Body of pancreas (tissue), 4 donors: Measurements from ENCODE around the gene DLL4. TPM values are rescaled to one million over a fixed set of nuclear protein-coding genes. Genes with fewer than 3 reads are reported as not detected.

ENCODE experiments used
- ATAC-seq: fragments of 150-250 bp; one replicate; pipeline ENCODE4 v1.9.1; 2016
- DNase-seq, 4 donors: peaks; one replicate each; pipeline ENCODE4 v3.0.0-alpha.2; 2019
- H3K27ac ChIP-seq, 4 donors: fragments of 200-600 bp; sonication (generic); 1 replicate in 3 of 4; 2 replicates in 1 of 4; pipeline versions ENCODE4 v1.5.1 to v1.6.1; 2016 to 2019; ENCODE audit warnings: mild to moderate bottlenecking in 1 of 4, mixed read lengths in 1 of 4, moderate library complexity in 1 of 4
- H3K27me3 ChIP-seq, 2 donors: fragments of 200-600 bp; sonication (generic); one replicate each; pipeline ENCODE4 v1.6.0; 2016; ENCODE audit warnings: mild to moderate bottlenecking in 1 of 2
- H3K36me3 ChIP-seq, 2 donors: fragments of 200-600 bp; sonication (generic); replicated peaks in 1 of 2; 2 replicates each; pipeline ENCODE4 v1.5.1; 2016; ENCODE audit warnings: low read depth in 2 of 2; ENCODE audit not compliant: insufficient read depth in 1 of 2
- H3K4me1 ChIP-seq: fragments of 200-600 bp; sonication (generic); one replicate; pipeline ENCODE4 v1.6.0; 2016
- H3K4me3 ChIP-seq, 2 donors: fragments of 200-600 bp; sonication (generic); 1 replicate in 1 of 2; 2 replicates in 1 of 2; pipeline ENCODE4 v1.5.1; 2016 to 2019
- H3K9me3 ChIP-seq, 3 donors: fragments of 200-600 bp; sonication (generic); 1 replicate in 2 of 3; 2 replicates in 1 of 3; pipeline ENCODE4 v1.5.1; 2016
- POLR2A ChIP-seq, 3 donors: fragments of 450-650 bp; IDR thresholded peaks; one replicate each; pipeline ENCODE4 v1.6.1; 2016; ENCODE audit warnings: antibody characterized with exemption in 3 of 3, mild to moderate bottlenecking in 2 of 3
- WGBS, 2 donors: methylation state at CpG; one replicate each; pipeline ENCODE4 v1.1.5; 2017; 5-methylcytosine and 5-hydroxymethylcytosine counted together
- intact Hi-C: fragments of 100-400 bp; cut with DNase I; formaldehyde crosslinking; loops from one replicate; pipeline ENCODE4 v1.15.1; 2023
- total RNA-seq, 2 donors: library from RNA; depleted of rRNA; stranded (reverse); fragments of >200 nt; gene quantifications; one replicate each; pipeline ENCODE4 v1.1.0, GENCODE V29; 2016
- TF ChIP-seq, protein P1 (sequence below), 7 experiments: fragments of 450-650 bp in 4 of 7; fragments of 200-600 bp in 3 of 7; sonication (generic) in 3 of 7; IDR thresholded peaks; one replicate each; pipeline ENCODE4 v1.5.1; 2016 to 2019; ENCODE audit warnings: antibody characterized with exemption in 7 of 7

DLL4 gene
- total RNA-seq, 2 donors from 2014 or later, result 0.33 to 3.6 TPM

DNA sequence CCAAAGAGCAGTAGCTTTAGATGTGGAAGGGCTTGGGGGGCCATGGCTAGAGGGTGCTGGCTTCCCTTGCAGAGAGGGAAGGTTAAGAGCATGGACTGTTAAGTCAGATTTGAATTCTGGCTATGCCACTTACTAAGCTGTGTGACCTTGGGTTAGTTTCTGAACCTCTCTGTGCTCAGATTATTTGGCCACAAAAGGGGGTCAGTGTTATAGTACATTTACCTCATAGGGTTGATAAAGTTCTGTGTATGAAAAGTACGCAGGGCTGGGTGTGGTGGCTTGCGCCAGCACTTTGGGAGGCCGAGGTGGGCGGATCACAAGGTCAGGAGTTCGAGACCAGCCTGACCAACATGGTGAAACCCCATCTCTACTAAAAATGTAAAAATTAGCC lies 28.1 kb upstream of the DLL4 start:
- peaks cover 25% of the 10 kb centered on the region for H3K4me1 ChIP-seq
- ATAC-seq, result no peak
- peaks cover 5 to 24% of the 10 kb centered on the region in 2 donors for H3K36me3 ChIP-seq

DNA sequence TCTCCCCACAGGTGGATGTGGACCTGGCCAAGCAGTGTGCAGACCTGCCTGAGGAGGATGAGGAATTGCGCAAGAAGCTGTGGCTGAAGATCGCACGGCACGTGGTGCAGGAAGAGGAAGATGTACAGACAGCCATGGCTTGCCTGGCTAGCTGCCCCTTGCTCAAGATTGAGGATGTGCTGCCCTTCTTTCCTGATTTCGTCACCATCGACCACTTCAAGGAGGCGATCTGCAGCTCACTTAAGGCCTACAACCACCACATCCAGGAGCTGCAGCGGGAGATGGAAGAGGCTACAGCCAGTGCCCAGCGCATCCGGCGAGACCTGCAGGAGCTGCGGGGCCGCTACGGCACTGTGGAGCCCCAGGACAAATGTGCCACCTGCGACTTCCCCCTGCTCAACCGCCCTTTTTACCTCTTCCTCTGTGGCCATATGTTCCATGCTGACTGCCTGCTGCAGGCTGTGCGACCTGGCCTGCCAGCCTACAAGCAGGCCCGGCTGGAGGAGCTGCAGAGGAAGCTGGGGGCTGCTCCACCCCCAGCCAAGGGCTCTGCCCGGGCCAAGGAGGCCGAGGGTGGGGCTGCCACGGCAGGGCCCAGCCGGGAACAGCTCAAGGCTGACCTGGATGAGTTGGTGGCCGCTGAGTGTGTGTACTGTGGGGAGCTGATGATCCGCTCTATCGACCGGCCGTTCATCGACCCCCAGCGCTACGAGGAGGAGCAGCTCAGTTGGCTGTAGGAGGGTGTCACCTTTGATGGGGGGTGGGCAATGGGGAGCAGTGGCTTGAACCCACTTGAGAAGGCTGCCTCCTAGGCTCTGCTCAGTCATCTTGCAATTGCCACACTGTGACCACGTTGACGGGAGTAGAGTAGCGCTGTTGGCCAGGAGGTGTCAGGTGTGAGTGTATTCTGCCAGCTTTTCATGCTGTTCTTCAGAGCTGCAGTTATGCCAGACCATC lies 26.3 kb upstream of the DLL4 start:
- H3K27me3 ChIP-seq, result no peaks in the 10 kb centered on the region
- intact Hi-C loops, result loop anchor here (5.0 kb wide), 2 partner anchors 119 to 284 kb away; no protein-coding TSS in a partner anchor
- H3K4me3 ChIP-seq, result no peak overlapping the region
- WGBS, 2 donors, result 73 to 77% methylated on average over 7 to 33 of the region's 33 CpGs
- ATAC-seq, result no peak
- H3K27ac ChIP-seq, result peak overlapping the region in 1 of 4 donors; percentile 6
- DNase-seq, result peak in 1 of 4 donors; percentile 74
- TF ChIP-seq, protein P1, sequence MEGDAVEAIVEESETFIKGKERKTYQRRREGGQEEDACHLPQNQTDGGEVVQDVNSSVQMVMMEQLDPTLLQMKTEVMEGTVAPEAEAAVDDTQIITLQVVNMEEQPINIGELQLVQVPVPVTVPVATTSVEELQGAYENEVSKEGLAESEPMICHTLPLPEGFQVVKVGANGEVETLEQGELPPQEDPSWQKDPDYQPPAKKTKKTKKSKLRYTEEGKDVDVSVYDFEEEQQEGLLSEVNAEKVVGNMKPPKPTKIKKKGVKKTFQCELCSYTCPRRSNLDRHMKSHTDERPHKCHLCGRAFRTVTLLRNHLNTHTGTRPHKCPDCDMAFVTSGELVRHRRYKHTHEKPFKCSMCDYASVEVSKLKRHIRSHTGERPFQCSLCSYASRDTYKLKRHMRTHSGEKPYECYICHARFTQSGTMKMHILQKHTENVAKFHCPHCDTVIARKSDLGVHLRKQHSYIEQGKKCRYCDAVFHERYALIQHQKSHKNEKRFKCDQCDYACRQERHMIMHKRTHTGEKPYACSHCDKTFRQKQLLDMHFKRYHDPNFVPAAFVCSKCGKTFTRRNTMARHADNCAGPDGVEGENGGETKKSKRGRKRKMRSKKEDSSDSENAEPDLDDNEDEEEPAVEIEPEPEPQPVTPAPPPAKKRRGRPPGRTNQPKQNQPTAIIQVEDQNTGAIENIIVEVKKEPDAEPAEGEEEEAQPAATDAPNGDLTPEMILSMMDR (IDR thresholded peaks at IDR 0.05), result no peak
- TF ChIP-seq POLR2A (IDR thresholded peaks at IDR 0.05), result no peak
- H3K9me3 ChIP-seq, result no peaks in the 10 kb centered on the region
- H3K36me3 ChIP-seq, result peaks cover 5 to 24% of the 10 kb centered on the region in 2 donors
- H3K4me1 ChIP-seq, result peaks cover 33% of the 10 kb centered on the region

More for the DNA sequence above, 28.1 kb upstream of the DLL4 start:
- Histone ChIP-seq H3K4me3 (no peak overlapping the region), H3K9me3 (no peaks in the 10 kb centered on the region), H3K27me3 (no peaks in the 10 kb centered on the region), H3K27ac (no peak overlapping the region)
- 68 to 74% methylated on average over 5 of the region's 5 CpGs for WGBS, 2 donors
- intact Hi-C loops, result loop anchor here (5.0 kb wide), 2 partner anchors 121 to 286 kb away; no protein-coding TSS in a partner anchor
- TF ChIP-seq, protein P1 (IDR thresholded peaks at IDR 0.05), result no peak
- no peak for TF ChIP-seq POLR2A (IDR thresholded peaks at IDR 0.05)
- no peak for DNase-seq

DNA sequence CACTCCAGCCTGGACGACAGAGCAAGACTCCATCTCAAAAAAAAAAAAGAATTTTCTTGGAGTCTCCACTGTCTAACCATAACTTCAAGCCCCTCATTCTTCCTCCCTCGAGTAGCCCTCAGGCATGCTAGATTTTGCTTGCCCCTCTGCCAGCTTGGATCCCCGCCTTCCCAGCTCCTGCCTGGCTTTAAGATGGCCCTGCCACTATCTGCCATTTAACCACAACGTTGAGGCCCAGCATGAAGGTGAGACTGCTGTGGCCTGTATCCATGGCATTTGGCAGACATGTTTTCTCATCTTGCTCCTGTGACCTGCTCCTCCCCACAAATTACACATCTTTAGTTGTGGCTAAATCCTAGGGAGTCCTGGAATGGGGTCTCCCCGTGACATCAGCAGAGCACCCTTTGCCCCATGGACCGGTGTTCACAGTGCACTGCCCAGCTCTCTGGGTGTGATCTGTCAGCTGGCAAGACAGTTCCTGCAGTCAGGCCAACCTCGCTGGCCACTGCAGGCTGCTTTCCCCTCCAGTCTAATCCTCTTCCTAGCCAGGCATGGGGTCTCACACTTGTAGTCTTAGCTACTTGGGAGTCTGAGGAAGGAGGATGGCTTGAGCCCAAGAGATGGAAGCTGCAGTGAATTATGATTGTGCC lies 24.5 kb upstream of the DLL4 start:
- WGBS, 2 donors, result 73 to 74% methylated on average over 6 to 7 of the region's 7 CpGs
- intact Hi-C loops, result loop anchor here (5.0 kb wide), 2 partner anchors 118 to 283 kb away; no protein-coding TSS in a partner anchor
- Histone ChIP-seq H3K27me3 (no peaks in the 10 kb centered on the region), H3K4me1 (peaks cover 36% of the 10 kb centered on the region), H3K27ac (peak overlapping the region in 1 of 4 donors; percentile 89), H3K4me3 (no peak overlapping the region), H3K9me3 (no peaks in the 10 kb centered on the region), H3K36me3 (peaks cover 5 to 16% of the 10 kb centered on the region in 2 donors)
- DNase-seq (no peak), ATAC-seq (no peak)
- no peak for TF ChIP-seq POLR2A (IDR thresholded peaks at IDR 0.05)
- TF ChIP-seq, protein P1 (IDR thresholded peaks at IDR 0.05), result no peak

- Histone ChIP-seq H3K27ac (peak overlapping the region; percentile 86 to 92 (median 88)), H3K4me1 (peaks cover 36% of the 10 kb centered on the region), H3K27me3 (no peaks in the 10 kb centered on the region), H3K4me3 (no peak overlapping the region), H3K36me3 (peaks cover 0 to 4% of the 10 kb centered on the region in 2 donors), H3K9me3 (no peaks in the 10 kb centered on the region)
- peak; percentile 86 for ATAC-seq
- DNase-seq, result peak; percentile 88 to 96 (median 94)
- 3% methylated on average over 10 to 36 of the region's 36 CpGs for whole genome bisulfite sequencing, 2 donors
- TF ChIP-seq, protein P1 (IDR thresholded peaks at IDR 0.05), result peak; percentile 73 to 96 (median 90)
- peak in 2 of 3 donors; percentile 56 for TF ChIP-seq POLR2A (IDR thresholded peaks at IDR 0.05)
- intact Hi-C loops, result no loop called here
Measured at GRCh38 chr15:40906091-40906990, 22.8 kb upstream of the DLL4 start.
